Astrocyte (in vitro differentiated cells and primary cell): Measurements from ENCODE around the gene STON2. TPM values are rescaled to one million over a fixed set of nuclear protein-coding genes. Genes with fewer than 3 reads are reported as not detected.
"Not testable (repeated sequence)": the region's sequence is repeated elsewhere in the genome, so short reads cannot be mapped to it uniquely, and the experiment has no call there.

Experiments used
- DNase-seq: peaks from one replicate; pipeline ENCODE4 v3.0.0-alpha.2; 2010; ENCODE audit warnings: low read depth
- FAIRE-seq: peaks from 2 replicates; lab custom pipeline; 2011; peaks lifted over from hg19 to GRCh38; lab: Jason Lieb, UNC
- H2AFZ ChIP-seq: 2 replicates; pipeline ENCODE4 v1.6.0; 2012; ENCODE audit warnings: low read depth, low read length, inconsistent platforms
- H3K27ac ChIP-seq: 2 replicates; pipeline ENCODE4 v1.5.1; 2011; ENCODE audit warnings: low read depth, low read length, inconsistent platforms
- H3K27me3 ChIP-seq: 2 replicates; pipeline ENCODE4 v1.6.0; 2011; ENCODE audit warnings: low read length, inconsistent platforms; ENCODE audit not compliant: insufficient read depth
- H3K36me3 ChIP-seq: 2 replicates; pipeline ENCODE4 v1.5.1; 2011; ENCODE audit warnings: low read length, inconsistent platforms; ENCODE audit not compliant: insufficient read depth
- H3K4me1 ChIP-seq: 2 replicates; pipeline ENCODE4 v1.5.1; 2011; ENCODE audit warnings: low read length, inconsistent platforms; ENCODE audit not compliant: insufficient read depth
- H3K4me2 ChIP-seq: 2 replicates; pipeline ENCODE4 v1.6.0; 2012; ENCODE audit warnings: low read length, inconsistent platforms
- H3K4me3 ChIP-seq: 2 replicates; pipeline ENCODE4 v1.5.1; 2011; ENCODE audit warnings: low read depth, mild to moderate bottlenecking, low read length, inconsistent platforms; ENCODE audit not compliant: insufficient read depth
- H3K79me2 ChIP-seq: 2 replicates; pipeline ENCODE4 v1.6.0; 2012; ENCODE audit warnings: mild to moderate bottlenecking, low read length, inconsistent platforms; ENCODE audit not compliant: insufficient read depth
- H3K9ac ChIP-seq: 2 replicates; pipeline ENCODE4 v1.6.0; 2012; ENCODE audit warnings: mild to moderate bottlenecking, low read length, inconsistent platforms
- H3K9me3 ChIP-seq: 2 replicates; pipeline ENCODE4 v1.5.1; 2012; ENCODE audit warnings: low read depth, mild to moderate bottlenecking, low read length, inconsistent platforms; ENCODE audit not compliant: insufficient read depth
- H4K20me1 ChIP-seq: 2 replicates; pipeline ENCODE4 v1.6.0; 2012; ENCODE audit warnings: low read length, inconsistent platforms; ENCODE audit not compliant: insufficient read depth
- H3K27ac Mint-ChIP-seq: one replicate; pipeline ENCODE4 v1.8.0; 2021; ENCODE audit warnings: mild to moderate bottlenecking, mixed read lengths; ENCODE audit not compliant: unreplicated experiment
- H3K27me3 Mint-ChIP-seq: one replicate; pipeline ENCODE4 v1.8.0; 2021; ENCODE audit warnings: low read depth, mixed read lengths; ENCODE audit not compliant: unreplicated experiment
- H3K36me3 Mint-ChIP-seq: one replicate; pipeline ENCODE4 v1.8.0; 2021; ENCODE audit warnings: low read depth, mixed read lengths; ENCODE audit not compliant: unreplicated experiment
- H3K4me1 Mint-ChIP-seq: one replicate; pipeline ENCODE4 v1.8.0; 2021; ENCODE audit warnings: low read depth, mixed read lengths; ENCODE audit not compliant: unreplicated experiment
- H3K4me3 Mint-ChIP-seq: one replicate; pipeline ENCODE4 v1.8.0; 2021; ENCODE audit warnings: mild to moderate bottlenecking, moderate library complexity, mixed read lengths; ENCODE audit not compliant: unreplicated experiment
- H3K9me3 Mint-ChIP-seq: one replicate; pipeline ENCODE4 v1.8.0; 2021; ENCODE audit warnings: mild to moderate bottlenecking, mixed read lengths; ENCODE audit not compliant: unreplicated experiment
- EZH2 ChIP-seq: IDR thresholded peaks from 2 replicates; pipeline ENCODE4 v1.6.1; 2012; ENCODE audit warnings: mild to moderate bottlenecking, low read length, inconsistent platforms; ENCODE audit not compliant: insufficient read depth
- total RNA-seq: library from RNA; stranded (reverse); gene quantifications from 2 replicates; pipeline ENCODE4 v1.2.1, GENCODE V29; 2021
- TF ChIP-seq, protein P1 (sequence below): IDR thresholded peaks from 2 replicates; pipeline ENCODE4 v1.5.1; 2011; ENCODE audit warnings: low read depth, mild to moderate bottlenecking, inconsistent platforms, low read length, moderate library complexity; ENCODE audit not compliant: insufficient read depth

Gene STON2
- total RNA-seq, 1 donor from 2014 or later = 52.9 TPM

DNA sequence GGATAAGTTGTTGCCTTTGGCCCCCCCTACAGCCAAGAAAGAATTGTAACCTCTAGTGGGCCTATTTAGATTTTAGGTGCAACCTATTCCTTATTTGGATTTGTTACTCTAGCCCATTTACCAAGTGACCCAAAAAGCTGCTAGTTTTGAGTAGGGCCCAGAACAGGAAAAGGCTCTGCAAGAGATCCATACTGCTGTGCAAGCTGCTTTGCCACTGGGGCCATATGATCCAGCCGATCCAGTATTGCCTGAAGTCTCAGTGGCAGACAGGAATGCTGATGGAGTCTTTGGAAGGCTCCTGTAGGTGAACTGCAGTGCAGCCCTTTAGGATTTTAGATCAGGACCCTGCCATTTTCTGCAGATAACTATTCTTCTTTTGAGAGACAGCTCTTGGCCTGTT, 166.5 kb downstream of the STON2 start:
- FAIRE-seq = no peak
- no peak overlapping the region for H3K27ac ChIP-seq
- DNase-seq = no peak
- H4K20me1 ChIP-seq = no peaks in the 10 kb centered on the region
- H3K9ac ChIP-seq = no peak overlapping the region
- H3K4me1 ChIP-seq = peaks cover 4% of the 10 kb centered on the region
- H3K4me3 Mint-ChIP-seq = no peak overlapping the region
- H3K27me3 ChIP-seq = no peaks in the 10 kb centered on the region
- H2AFZ ChIP-seq = no peak overlapping the region
- no peak overlapping the region for H3K4me3 ChIP-seq
- H3K9me3 Mint-ChIP-seq = peaks cover 11% of the 10 kb centered on the region
- peaks cover 14% of the 10 kb centered on the region for H3K4me1 Mint-ChIP-seq
- no peaks in the 10 kb centered on the region for H3K79me2 ChIP-seq
- H3K27ac Mint-ChIP-seq = no peak overlapping the region
- no peak overlapping the region for H3K4me2 ChIP-seq
- H3K36me3 ChIP-seq = no peaks in the 10 kb centered on the region
- TF ChIP-seq, protein P1, sequence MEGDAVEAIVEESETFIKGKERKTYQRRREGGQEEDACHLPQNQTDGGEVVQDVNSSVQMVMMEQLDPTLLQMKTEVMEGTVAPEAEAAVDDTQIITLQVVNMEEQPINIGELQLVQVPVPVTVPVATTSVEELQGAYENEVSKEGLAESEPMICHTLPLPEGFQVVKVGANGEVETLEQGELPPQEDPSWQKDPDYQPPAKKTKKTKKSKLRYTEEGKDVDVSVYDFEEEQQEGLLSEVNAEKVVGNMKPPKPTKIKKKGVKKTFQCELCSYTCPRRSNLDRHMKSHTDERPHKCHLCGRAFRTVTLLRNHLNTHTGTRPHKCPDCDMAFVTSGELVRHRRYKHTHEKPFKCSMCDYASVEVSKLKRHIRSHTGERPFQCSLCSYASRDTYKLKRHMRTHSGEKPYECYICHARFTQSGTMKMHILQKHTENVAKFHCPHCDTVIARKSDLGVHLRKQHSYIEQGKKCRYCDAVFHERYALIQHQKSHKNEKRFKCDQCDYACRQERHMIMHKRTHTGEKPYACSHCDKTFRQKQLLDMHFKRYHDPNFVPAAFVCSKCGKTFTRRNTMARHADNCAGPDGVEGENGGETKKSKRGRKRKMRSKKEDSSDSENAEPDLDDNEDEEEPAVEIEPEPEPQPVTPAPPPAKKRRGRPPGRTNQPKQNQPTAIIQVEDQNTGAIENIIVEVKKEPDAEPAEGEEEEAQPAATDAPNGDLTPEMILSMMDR = no peak
- TF ChIP-seq EZH2 = no peak
- H3K36me3 Mint-ChIP-seq = no peaks in the 10 kb centered on the region
- no peaks in the 10 kb centered on the region for H3K9me3 ChIP-seq
- no peaks in the 10 kb centered on the region for H3K27me3 Mint-ChIP-seq

DNA sequence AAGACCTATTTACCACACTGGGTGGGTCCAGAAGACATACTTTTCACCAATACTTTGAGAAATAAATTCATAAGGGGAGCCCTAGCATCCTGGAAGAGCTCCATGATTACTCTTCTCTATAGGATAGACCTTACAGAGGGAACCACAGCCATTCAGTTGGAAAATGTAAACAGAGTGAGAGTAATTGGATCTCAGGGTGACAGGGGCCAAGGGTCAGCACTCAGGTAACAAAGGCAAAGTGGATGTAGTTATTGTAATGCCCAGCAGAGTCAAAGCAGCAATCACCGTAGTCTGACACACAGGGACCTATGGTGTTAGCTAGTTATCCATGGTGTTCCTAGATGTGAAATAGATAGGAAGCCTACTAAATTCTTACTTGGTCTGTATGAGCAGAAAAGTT, 168.6 kb downstream of the STON2 start:
- Mint-ChIP-seq H3K27ac (no peak overlapping the region), H3K27me3 (no peaks in the 10 kb centered on the region), H3K4me3 (no peak overlapping the region), H3K9me3 (peaks cover 9% of the 10 kb centered on the region), H3K36me3 (no peaks in the 10 kb centered on the region), H3K4me1 (peaks cover 14% of the 10 kb centered on the region)
- Histone ChIP-seq H3K4me3 (no peak overlapping the region), H3K36me3 (no peaks in the 10 kb centered on the region), H3K9ac (no peak overlapping the region), H4K20me1 (no peaks in the 10 kb centered on the region), H3K9me3 (no peaks in the 10 kb centered on the region), H3K27me3 (no peaks in the 10 kb centered on the region), H2AFZ (no peak overlapping the region), H3K79me2 (no peaks in the 10 kb centered on the region), H3K4me2 (no peak overlapping the region), H3K4me1 (peaks cover 4% of the 10 kb centered on the region), H3K27ac (no peak overlapping the region)
- no peak for TF ChIP-seq EZH2
- no peak for FAIRE-seq
- DNase-seq = no peak

DNA sequence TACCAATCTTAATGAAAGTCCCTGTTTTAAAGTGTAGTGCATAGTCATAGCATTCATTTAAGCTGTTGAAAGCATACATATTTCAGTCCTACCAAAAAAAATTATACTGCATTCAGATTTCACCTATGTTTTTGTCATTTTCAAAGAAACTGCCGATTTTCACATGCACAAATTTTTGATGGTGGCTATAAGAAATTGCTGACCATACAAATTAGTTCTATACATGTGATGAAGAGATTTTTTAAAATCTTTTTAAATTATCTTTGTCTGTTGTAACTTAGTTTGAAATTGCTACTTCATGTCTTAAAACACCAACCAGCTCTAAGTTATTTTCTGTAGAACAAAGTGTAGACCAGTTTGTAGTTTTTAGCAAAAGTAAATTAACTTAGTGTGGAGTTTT, 175.9 kb downstream of the STON2 start:
- no peak overlapping the region for H3K27ac ChIP-seq
- no peaks in the 10 kb centered on the region for H3K9me3 Mint-ChIP-seq
- H3K27me3 ChIP-seq = no peaks in the 10 kb centered on the region
- H3K4me2 ChIP-seq = no peak overlapping the region
- H3K36me3 ChIP-seq = no peaks in the 10 kb centered on the region
- no peak overlapping the region for H3K27ac Mint-ChIP-seq
- no peak for FAIRE-seq
- H3K9me3 ChIP-seq = no peaks in the 10 kb centered on the region
- H3K79me2 ChIP-seq = peaks cover 11% of the 10 kb centered on the region
- H3K9ac ChIP-seq = no peak overlapping the region
- no peak for DNase-seq
- H3K27me3 Mint-ChIP-seq = no peaks in the 10 kb centered on the region
- H3K4me3 Mint-ChIP-seq = no peak overlapping the region
- peaks cover 3% of the 10 kb centered on the region for H3K4me1 ChIP-seq
- H3K36me3 Mint-ChIP-seq = no peaks in the 10 kb centered on the region
- H2AFZ ChIP-seq = no peak overlapping the region
- no peak overlapping the region for H3K4me3 ChIP-seq
- H3K4me1 Mint-ChIP-seq = peaks cover 11% of the 10 kb centered on the region
- no peaks in the 10 kb centered on the region for H4K20me1 ChIP-seq
- no peak for TF ChIP-seq EZH2
- TF ChIP-seq, protein P1 = no peak

DNA sequence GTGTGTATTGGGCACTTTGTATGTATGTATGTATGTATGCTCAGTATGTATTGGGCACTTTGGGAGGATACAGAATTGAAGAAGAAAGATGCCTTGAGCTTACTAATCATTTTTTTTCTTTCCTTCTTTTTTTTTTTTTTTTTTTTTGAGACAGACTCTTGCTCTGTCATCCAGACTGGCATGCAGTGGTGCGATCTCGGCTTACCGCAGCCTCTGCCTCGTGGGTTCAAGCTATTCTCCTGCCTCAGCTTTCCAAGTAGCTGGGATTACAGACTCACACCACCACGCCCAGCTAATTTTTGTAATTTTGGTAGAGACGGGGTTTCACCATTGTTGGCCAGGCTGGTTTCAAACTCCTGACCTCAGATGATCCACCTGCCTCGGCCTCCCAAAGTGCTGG, 176.3 kb downstream of the STON2 start:
- not testable (repeated sequence) for H3K36me3 ChIP-seq, H3K4me3 Mint-ChIP-seq, H3K27me3 Mint-ChIP-seq, H2AFZ ChIP-seq, H4K20me1 ChIP-seq, H3K27ac ChIP-seq, H3K9me3 Mint-ChIP-seq, DNase-seq, H3K4me3 ChIP-seq, H3K27ac Mint-ChIP-seq, H3K27me3 ChIP-seq, H3K4me1 ChIP-seq, H3K9ac ChIP-seq, H3K36me3 Mint-ChIP-seq, H3K4me2 ChIP-seq, FAIRE-seq, H3K9me3 ChIP-seq
- peaks cover 14% of the 10 kb centered on the region for H3K79me2 ChIP-seq
- peaks cover 11% of the 10 kb centered on the region for H3K4me1 Mint-ChIP-seq
